Stomach (tissue), 9 donors: Measurements from ENCODE around the gene RASA3. TPM values are rescaled to one million over a fixed set of nuclear protein-coding genes. Genes with fewer than 3 reads are reported as not detected.

Source experiments
- DNase-seq, 2 donors: peaks; one replicate each; pipeline versions ENCODE4 v3.0.0 to v3.0.0-alpha.2; 2013 to 2019
- H3K27ac ChIP-seq, 5 donors: fragments of 200-600 bp in 4 of 5; sonication (generic) in 4 of 5; one replicate each; pipeline ENCODE4 v1.5.1; 2013 to 2019; ENCODE audit warnings: mild to moderate bottlenecking in 1 of 5, moderate library complexity in 1 of 5
- H3K27me3 ChIP-seq, 3 donors: fragments of 200-600 bp; sonication (generic); one replicate each; pipeline ENCODE4 v1.5.1; 2017 to 2019; ENCODE audit warnings: mixed run types in 1 of 3
- H3K36me3 ChIP-seq, 4 donors: fragments of 200-600 bp; sonication (generic); 1 replicate in 3 of 4; 2 replicates in 1 of 4; pipeline ENCODE4 v1.5.1; 2016 to 2019
- H3K4me1 ChIP-seq, 4 donors: fragments of 200-600 bp; sonication (generic); one replicate each; pipeline ENCODE4 v1.5.1; 2016 to 2019
- H3K4me3 ChIP-seq, 4 donors: fragments of 200-600 bp; sonication (generic) in 3 of 4; one replicate each; pipeline ENCODE4 v1.5.1; 2016 to 2019; ENCODE audit warnings: mild to moderate bottlenecking in 1 of 4
- H3K9me3 ChIP-seq, 4 donors: fragments of 200-600 bp; sonication (generic); one replicate each; pipeline ENCODE4 v1.5.1; 2016 to 2019
- EP300 ChIP-seq: sonication (generic); formaldehyde crosslinking; IDR thresholded peaks from one replicate; pipeline ENCODE4 v1.6.1; 2017; ENCODE audit warnings: antibody characterized with exemption
- POLR2A ChIP-seq, 4 donors: fragments of 450-650 bp; IDR thresholded peaks; one replicate each; pipeline ENCODE4 v1.6.1; 2016; ENCODE audit warnings: antibody characterized with exemption in 4 of 4, control low read depth in 2 of 4, mild to moderate bottlenecking in 1 of 4, moderate library complexity in 1 of 4
- POLR2AphosphoS5 ChIP-seq, 3 donors: sonication (generic); formaldehyde crosslinking; IDR thresholded peaks; one replicate each; pipeline ENCODE4 v1.6.1; 2016; ENCODE audit warnings: antibody characterized with exemption in 3 of 3
- WGBS, 5 donors: extraction: QIAGEN DNeasy Blood & Tissue Kit in 3 of 5; methylation state at CpG; one replicate each; pipeline versions ENCODE4 v1.1.5 to v1.1.7; 2013 to 2018; 5-methylcytosine and 5-hydroxymethylcytosine counted together
- intact Hi-C: fragments of 100-400 bp; cut with DNase I; formaldehyde crosslinking; loops from one replicate; pipeline ENCODE4 v1.15.1; 2023; ENCODE audit warnings: low total_unique reads
- polyA plus RNA-seq, 3 donors: library from polyadenylated mRNA; stranded (reverse); fragments of 200-250 nt; gene quantifications; one replicate each; pipeline ENCODE4 v1.2.3, GENCODE V29; 2013
- total RNA-seq, 5 donors: library from RNA; depleted of rRNA; stranded (reverse); fragments of >200 nt; gene quantifications; one replicate each; pipeline versions ENCODE4 v1.1.0 to v1.2.3, GENCODE V29; 2014 to 2016
- TF ChIP-seq, protein P1 (sequence below), 7 experiments: fragments of 450-650 bp in 4 of 7; fragments of 200-600 bp in 3 of 7; sonication (generic) in 3 of 7; IDR thresholded peaks; one replicate each; pipeline ENCODE4 v1.5.1; 2016 to 2019; ENCODE audit warnings: antibody characterized with exemption in 7 of 7, control low read depth in 2 of 7, mild to moderate bottlenecking in 1 of 7
- donor health status: healthy with polysubstance abuse.
- donor health status: Bipolar disorder and iron deficiency.
- donor health status: healthy.

RASA3 gene
- total and polyA plus RNA-seq, 8 donors: 3.7 to 22.3 (median 7.9) TPM

- Histone ChIP-seq H3K27ac (no peak overlapping the region), H3K27me3 (no peaks in the 10 kb centered on the region), H3K9me3 (peaks cover 0 to 17% (median 2%) of the 10 kb centered on the region in 4 donors), H3K4me1 (no peaks in the 10 kb centered on the region), H3K36me3 (no peaks in the 10 kb centered on the region), H3K4me3 (no peak overlapping the region)
- DNase-seq: no peak
- 86 to 92% (median 90%) methylated on average over 6 of the region's 6 CpGs for WGBS, 5 donors
- TF ChIP-seq, protein P1, sequence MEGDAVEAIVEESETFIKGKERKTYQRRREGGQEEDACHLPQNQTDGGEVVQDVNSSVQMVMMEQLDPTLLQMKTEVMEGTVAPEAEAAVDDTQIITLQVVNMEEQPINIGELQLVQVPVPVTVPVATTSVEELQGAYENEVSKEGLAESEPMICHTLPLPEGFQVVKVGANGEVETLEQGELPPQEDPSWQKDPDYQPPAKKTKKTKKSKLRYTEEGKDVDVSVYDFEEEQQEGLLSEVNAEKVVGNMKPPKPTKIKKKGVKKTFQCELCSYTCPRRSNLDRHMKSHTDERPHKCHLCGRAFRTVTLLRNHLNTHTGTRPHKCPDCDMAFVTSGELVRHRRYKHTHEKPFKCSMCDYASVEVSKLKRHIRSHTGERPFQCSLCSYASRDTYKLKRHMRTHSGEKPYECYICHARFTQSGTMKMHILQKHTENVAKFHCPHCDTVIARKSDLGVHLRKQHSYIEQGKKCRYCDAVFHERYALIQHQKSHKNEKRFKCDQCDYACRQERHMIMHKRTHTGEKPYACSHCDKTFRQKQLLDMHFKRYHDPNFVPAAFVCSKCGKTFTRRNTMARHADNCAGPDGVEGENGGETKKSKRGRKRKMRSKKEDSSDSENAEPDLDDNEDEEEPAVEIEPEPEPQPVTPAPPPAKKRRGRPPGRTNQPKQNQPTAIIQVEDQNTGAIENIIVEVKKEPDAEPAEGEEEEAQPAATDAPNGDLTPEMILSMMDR (IDR thresholded peaks at IDR 0.05): no peak
- TF ChIP-seq POLR2A (IDR thresholded peaks at IDR 0.05): no peak
- intact Hi-C loops: no loop called here
Measured at GRCh38 chr13:114088234-114088633, 44.2 kb downstream of the RASA3 start.

GRCh38 chr13:114087430-114087829 lies 45.0 kb downstream of the RASA3 start:
- WGBS, 5 donors: 84 to 97% (median 90%) methylated on average over 12 to 18 of the region's 18 CpGs
- Histone ChIP-seq H3K4me3 (no peak overlapping the region), H3K9me3 (peaks cover 0 to 12% (median 0%) of the 10 kb centered on the region in 4 donors), H3K27ac (no peak overlapping the region), H3K27me3 (no peaks in the 10 kb centered on the region), H3K4me1 (peaks cover 0 to under 1% (median 0%) of the 10 kb centered on the region in 4 donors), H3K36me3 (no peaks in the 10 kb centered on the region)
- peak in 1 of 2 donors; percentile 20 for DNase-seq
- TF ChIP-seq EP300 (no peak), POLR2AphosphoS5 (IDR thresholded peaks at IDR 0.05) (no peak), POLR2A (IDR thresholded peaks at IDR 0.05) (no peak)
- TF ChIP-seq, protein P1 (IDR thresholded peaks at IDR 0.05): no peak
- intact Hi-C loops: no loop called here

DNA sequence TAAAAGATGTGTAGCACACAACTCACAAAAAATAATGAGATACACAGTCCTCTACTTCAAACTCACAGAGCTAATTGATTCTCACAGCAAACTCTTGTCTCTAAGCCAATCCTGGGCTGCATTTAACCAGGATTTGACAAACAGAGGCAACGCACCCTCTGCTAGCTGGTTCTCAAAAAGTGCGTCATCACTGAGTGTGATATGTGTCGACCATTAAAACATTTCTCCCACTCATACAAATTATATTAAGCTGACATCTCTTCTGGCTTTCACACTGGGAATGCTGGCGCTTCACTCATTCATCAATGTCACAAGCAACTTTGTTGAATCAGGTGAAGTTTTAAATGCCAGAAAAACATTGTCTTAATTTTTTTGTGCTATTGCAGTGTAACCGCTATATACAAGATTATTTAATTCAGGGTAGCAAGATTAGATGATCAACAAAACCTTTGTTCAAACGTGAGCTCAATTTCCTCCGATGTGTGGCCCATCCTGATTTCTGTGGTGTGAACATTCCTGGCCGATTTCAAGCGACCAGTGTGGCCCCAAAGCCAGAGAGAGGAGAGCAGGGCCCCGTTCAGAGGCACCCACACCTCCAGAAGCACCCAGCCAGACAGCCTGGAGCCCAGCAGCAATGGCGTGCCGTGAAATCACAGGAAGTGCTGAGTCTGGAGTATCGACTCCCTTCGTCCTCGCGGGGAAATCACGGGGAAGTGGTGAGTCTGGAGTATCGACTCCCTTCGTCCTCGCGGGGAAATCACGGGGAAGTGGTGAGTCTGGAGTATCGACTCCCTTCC lies 49.4 kb downstream of the RASA3 start:
- H3K36me3 ChIP-seq: no peaks in the 10 kb centered on the region
- no peak overlapping the region for H3K4me3 ChIP-seq
- 86 to 91% (median 88%) methylated on average over 20 to 23 of the region's 23 CpGs for WGBS, 5 donors
- DNase-seq: no peak
- intact Hi-C loops: no loop called here
- no peaks in the 10 kb centered on the region for H3K9me3 ChIP-seq
- no peak for TF ChIP-seq POLR2A (IDR thresholded peaks at IDR 0.05)
- TF ChIP-seq EP300: no peak
- no peak for TF ChIP-seq POLR2AphosphoS5 (IDR thresholded peaks at IDR 0.05)
- TF ChIP-seq, protein P1 (IDR thresholded peaks at IDR 0.05): no peak
- H3K27ac ChIP-seq: no peak overlapping the region
- peaks cover 10 to 36% (median 17%) of the 10 kb centered on the region in 4 donors for H3K4me1 ChIP-seq
- H3K27me3 ChIP-seq: no peaks in the 10 kb centered on the region

GRCh38 chr13:114081761-114082681 lies 50.4 kb downstream of the RASA3 start:
- DNase-seq: peak in 1 of 2 donors; percentile 87

More at GRCh38 chr13:114081761-114082681, 50.4 kb downstream of the RASA3 start:
- Histone ChIP-seq H3K36me3 (no peaks in the 10 kb centered on the region), H3K9me3 (no peaks in the 10 kb centered on the region), H3K27me3 (no peaks in the 10 kb centered on the region), H3K4me1 (peaks cover 10 to 41% (median 24%) of the 10 kb centered on the region in 4 donors), H3K27ac (no peak overlapping the region), H3K4me3 (no peak overlapping the region)
- TF ChIP-seq, protein P1 (IDR thresholded peaks at IDR 0.05): no peak
- TF ChIP-seq EP300 (no peak), POLR2A (IDR thresholded peaks at IDR 0.05) (no peak), POLR2AphosphoS5 (IDR thresholded peaks at IDR 0.05) (peak in 2 of 3 donors; percentile 29 to 33)
- intact Hi-C loops: no loop called here
- WGBS, 5 donors: 69 to 79% (median 73%) methylated on average over 26 to 30 of the region's 30 CpGs
